ENCODE measurements around the gene IFNLR1.

IFNLR1 gene

GRCh38 chr1:24206516-24207394 is 19.7 kb upstream of the IFNLR1 start:
- ATAC-seq: no peak
- TF ChIP-seq TCF4 (CRISPR knock-in tag; IDR thresholded peaks at IDR 0.05; ENCODE audit: borderline replicate concordance) (peak; percentile 29; the same call in 1 of the 2 replicates), OSR1 (CRISPR knock-in tag; IDR thresholded peaks at IDR 0.05) (no peak)

GRCh38 chr1:24206083-24206464 is 19.0 kb upstream of the IFNLR1 start:
- ATAC-seq: no peak
- TF ChIP-seq TSHZ2 (CRISPR knock-in tag; IDR thresholded peaks at IDR 0.05): no peak
- no peak for TF ChIP-seq ISL1 (CRISPR knock-in tag; IDR thresholded peaks at IDR 0.05)
- no peak for TF ChIP-seq CREB5 (CRISPR knock-in tag; IDR thresholded peaks at IDR 0.05; ENCODE audit: low read depth)
- no peak for TF ChIP-seq ARNTL (CRISPR knock-in tag; IDR thresholded peaks at IDR 0.05; ENCODE audit: borderline replicate concordance, low read depth)
- no peak for TF ChIP-seq ZNF8 (CRISPR knock-in tag; IDR thresholded peaks at IDR 0.05)
- TF ChIP-seq ZNF565 (CRISPR knock-in tag; conservative IDR thresholded peaks at IDR 0.05; ENCODE audit: low read depth): no peak
- no peak for TF ChIP-seq CSRNP3 (CRISPR knock-in tag; IDR thresholded peaks at IDR 0.05)
- TF ChIP-seq POU6F1 (CRISPR knock-in tag; IDR thresholded peaks at IDR 0.05; ENCODE audit: borderline replicate concordance, low read depth): no peak
- no peak for TF ChIP-seq ZFP30 (CRISPR knock-in tag; IDR thresholded peaks at IDR 0.05)
- no peak for TF ChIP-seq OSR1 (CRISPR knock-in tag; IDR thresholded peaks at IDR 0.05)
- TF ChIP-seq PPARA (CRISPR knock-in tag; IDR thresholded peaks at IDR 0.05; ENCODE audit: borderline replicate concordance): no peak
- no peak for TF ChIP-seq GLIS3 (CRISPR knock-in tag; IDR thresholded peaks at IDR 0.05)

GRCh38 chr1:24205345-24206082 is 18.4 kb upstream of the IFNLR1 start:
- TF ChIP-seq ESRRG (CRISPR knock-in tag; IDR thresholded peaks at IDR 0.05) (no peak), ARNTL (CRISPR knock-in tag; IDR thresholded peaks at IDR 0.05; ENCODE audit: borderline replicate concordance, low read depth) (no peak), PPARA (CRISPR knock-in tag; IDR thresholded peaks at IDR 0.05; ENCODE audit: borderline replicate concordance) (no peak), ZNF8 (CRISPR knock-in tag; IDR thresholded peaks at IDR 0.05) (no peak), ZNF70 (CRISPR knock-in tag; IDR thresholded peaks at IDR 0.05) (no peak), TOX (CRISPR knock-in tag; IDR thresholded peaks at IDR 0.05; ENCODE audit: borderline replicate concordance) (no peak), SNAI2 (CRISPR knock-in tag; IDR thresholded peaks at IDR 0.05) (no peak), GLIS3 (CRISPR knock-in tag; IDR thresholded peaks at IDR 0.05) (no peak), RARB (CRISPR knock-in tag; IDR thresholded peaks at IDR 0.05) (no peak), PATZ1 (CRISPR knock-in tag; IDR thresholded peaks at IDR 0.05; ENCODE audit: borderline replicate concordance) (no peak), TSHZ2 (CRISPR knock-in tag; IDR thresholded peaks at IDR 0.05) (no peak), ZNF565 (CRISPR knock-in tag; conservative IDR thresholded peaks at IDR 0.05; ENCODE audit: low read depth) (no peak), ZFP3 (CRISPR knock-in tag; IDR thresholded peaks at IDR 0.05) (no peak), TCF4 (CRISPR knock-in tag; IDR thresholded peaks at IDR 0.05; ENCODE audit: borderline replicate concordance) (no peak), ZFP30 (CRISPR knock-in tag; IDR thresholded peaks at IDR 0.05) (no peak), ISL1 (CRISPR knock-in tag; IDR thresholded peaks at IDR 0.05) (no peak), BACH2 (CRISPR knock-in tag; IDR thresholded peaks at IDR 0.05; ENCODE audit: borderline replicate concordance) (no peak)
- no peak for ATAC-seq

All from SK-N-SH treated with all-trans-retinoic acid at 6 μM for 48 hours (cell line).